Endothelial cell (in vitro differentiated cells): ENCODE results near the gene SPATA18. TPM values are rescaled to one million over a fixed set of nuclear protein-coding genes. Genes with fewer than 3 reads are reported as not detected.

Experiments
- DNase-seq: peaks from one replicate; pipeline ENCODE4 v3.0.0; 2021; ENCODE audit warnings: low spot score
- H3K27ac Mint-ChIP-seq: one replicate; pipeline ENCODE4 v1.8.0; 2021; ENCODE audit warnings: mixed read lengths, inconsistent platforms; ENCODE audit not compliant: unreplicated experiment
- H3K27me3 Mint-ChIP-seq: one replicate; pipeline ENCODE4 v1.8.0; 2021; ENCODE audit warnings: mild to moderate bottlenecking, moderate library complexity, mixed read lengths, inconsistent platforms; ENCODE audit not compliant: unreplicated experiment
- H3K36me3 Mint-ChIP-seq: one replicate; pipeline ENCODE4 v1.8.0; 2021; ENCODE audit warnings: mild to moderate bottlenecking, low read depth, mixed read lengths, inconsistent platforms; ENCODE audit not compliant: unreplicated experiment
- H3K4me1 Mint-ChIP-seq: one replicate; pipeline ENCODE4 v1.8.0; 2021; ENCODE audit warnings: mild to moderate bottlenecking, mixed read lengths, inconsistent platforms; ENCODE audit not compliant: unreplicated experiment
- H3K4me3 Mint-ChIP-seq: one replicate; pipeline ENCODE4 v1.8.0; 2021; ENCODE audit warnings: mild to moderate bottlenecking, mixed read lengths, inconsistent platforms; ENCODE audit not compliant: unreplicated experiment
- H3K9me3 Mint-ChIP-seq: one replicate; pipeline ENCODE4 v1.8.0; 2021; ENCODE audit warnings: mixed read lengths, inconsistent platforms; ENCODE audit not compliant: unreplicated experiment
- total RNA-seq: library from RNA; stranded (reverse); fragmentation: NEBNext Ultra II Directional; extraction: Animal tissue kit (Norgen Biotek cat#: 25700); gene quantifications from one replicate; pipeline ENCODE4 v1.2.1, GENCODE V29; 2021; ENCODE audit not compliant: unreplicated experiment
- TF ChIP-seq, protein P1 (sequence below): fragments of 200-600 bp; sonication (generic); IDR thresholded peaks from one replicate; pipeline ENCODE4 v1.5.0; 2021; ENCODE audit warnings: antibody characterized with exemption; ENCODE audit not compliant: unreplicated experiment

The SPATA18 gene
- total RNA-seq, 1 donor from 2014 or later = 17.3 TPM

DNA sequence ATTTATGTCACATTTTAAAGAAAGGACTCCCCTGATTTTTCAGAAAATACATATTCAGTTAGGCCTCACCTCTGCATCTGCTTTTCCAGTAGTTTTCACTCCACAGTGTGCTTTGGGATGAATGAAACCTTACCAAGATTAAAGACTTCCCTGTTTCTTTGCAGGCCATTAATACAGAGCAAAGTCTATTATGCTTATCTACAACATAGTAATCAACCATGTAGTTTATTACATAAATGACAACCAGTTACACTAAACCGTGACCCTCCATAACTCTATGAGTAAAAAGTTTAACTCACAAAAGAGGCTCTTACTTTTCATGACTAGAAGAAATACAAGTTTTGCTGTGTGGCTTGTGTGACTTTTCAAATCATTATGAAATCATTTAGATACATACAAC, 33.3 kb upstream of the SPATA18 start:
- Mint-ChIP-seq H3K27me3 (peaks cover 2% of the 10 kb centered on the region), H3K4me1 (no peaks in the 10 kb centered on the region), H3K36me3 (peaks cover 4% of the 10 kb centered on the region), H3K9me3 (no peaks in the 10 kb centered on the region), H3K27ac (no peak overlapping the region), H3K4me3 (no peak overlapping the region)
- DNase-seq = no peak
- TF ChIP-seq, protein P1, sequence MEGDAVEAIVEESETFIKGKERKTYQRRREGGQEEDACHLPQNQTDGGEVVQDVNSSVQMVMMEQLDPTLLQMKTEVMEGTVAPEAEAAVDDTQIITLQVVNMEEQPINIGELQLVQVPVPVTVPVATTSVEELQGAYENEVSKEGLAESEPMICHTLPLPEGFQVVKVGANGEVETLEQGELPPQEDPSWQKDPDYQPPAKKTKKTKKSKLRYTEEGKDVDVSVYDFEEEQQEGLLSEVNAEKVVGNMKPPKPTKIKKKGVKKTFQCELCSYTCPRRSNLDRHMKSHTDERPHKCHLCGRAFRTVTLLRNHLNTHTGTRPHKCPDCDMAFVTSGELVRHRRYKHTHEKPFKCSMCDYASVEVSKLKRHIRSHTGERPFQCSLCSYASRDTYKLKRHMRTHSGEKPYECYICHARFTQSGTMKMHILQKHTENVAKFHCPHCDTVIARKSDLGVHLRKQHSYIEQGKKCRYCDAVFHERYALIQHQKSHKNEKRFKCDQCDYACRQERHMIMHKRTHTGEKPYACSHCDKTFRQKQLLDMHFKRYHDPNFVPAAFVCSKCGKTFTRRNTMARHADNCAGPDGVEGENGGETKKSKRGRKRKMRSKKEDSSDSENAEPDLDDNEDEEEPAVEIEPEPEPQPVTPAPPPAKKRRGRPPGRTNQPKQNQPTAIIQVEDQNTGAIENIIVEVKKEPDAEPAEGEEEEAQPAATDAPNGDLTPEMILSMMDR = no peak

DNA sequence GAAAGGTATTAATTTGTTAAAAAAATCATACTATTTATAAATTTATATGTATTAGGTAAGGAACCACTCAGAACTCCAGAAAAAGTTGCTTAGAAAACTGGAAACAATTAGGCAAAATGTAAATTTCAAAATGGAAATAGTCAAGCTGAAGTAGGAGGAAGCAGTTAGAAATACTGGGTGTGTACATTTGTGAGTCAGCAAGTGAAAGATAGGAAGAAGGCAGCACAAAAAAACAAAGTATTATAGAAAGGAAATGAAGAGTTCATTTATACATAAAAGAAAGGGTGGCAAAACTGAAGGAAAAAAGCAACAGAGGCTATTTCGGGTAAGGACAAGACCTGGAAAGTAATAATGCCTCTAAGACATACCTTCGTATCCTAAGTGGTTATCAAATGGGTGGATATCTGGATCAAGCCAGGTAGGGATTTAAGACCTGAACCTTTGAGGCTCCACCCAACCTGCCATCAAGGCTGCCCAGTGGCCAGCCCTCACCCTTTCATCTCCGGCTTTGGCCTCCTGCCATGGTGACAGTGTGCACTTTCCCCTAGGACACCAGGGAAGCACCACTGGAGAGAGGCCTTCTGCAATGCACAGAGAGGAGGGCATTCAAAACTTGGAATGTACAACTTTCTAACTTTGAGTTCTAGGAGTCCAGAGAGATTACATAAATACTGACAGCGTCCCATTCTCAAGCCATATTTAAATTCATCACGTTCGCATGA, 31.0 kb upstream of the SPATA18 start, which contains the start of gene LRRC66:
Gene LRRC66, minus strand, starts transcription at position 428 of the 722 bp plus-strand sequence. CDS start 2,750 bp downstream, outside the sequence.
- no peak within 1 kb of the TSS for H3K4me3 Mint-ChIP-seq
- TF ChIP-seq, protein P1 = no peak
- peaks cover 14% of the 10 kb centered on the region for H3K36me3 Mint-ChIP-seq
- no peaks in the 10 kb centered on the region for H3K27me3 Mint-ChIP-seq
- H3K4me1 Mint-ChIP-seq = peaks cover 2% of the 10 kb centered on the region
- H3K27ac Mint-ChIP-seq = no peak within 1 kb of the TSS
- H3K9me3 Mint-ChIP-seq = peaks cover 3% of the 10 kb centered on the region
- DNase-seq = no peak

DNA sequence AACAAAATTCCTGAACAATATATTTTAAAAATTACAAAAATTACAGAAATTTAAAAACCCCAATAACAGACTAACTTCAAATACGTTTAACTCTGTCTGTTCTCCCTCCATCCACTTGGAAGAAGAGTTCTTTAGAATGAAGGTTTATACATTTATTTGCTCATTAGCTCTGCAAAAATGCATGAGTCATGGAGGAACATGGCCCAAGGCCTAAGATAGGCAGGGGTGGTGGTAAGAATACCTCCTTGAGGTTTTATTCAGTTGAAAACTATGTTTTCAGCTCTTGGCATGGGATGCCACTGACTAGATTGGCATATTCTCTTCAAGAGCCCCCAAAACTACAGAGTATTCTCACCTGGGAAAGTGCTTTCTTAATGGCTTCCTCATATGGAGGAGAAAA, 22.1 kb upstream of the SPATA18 start:
- no peak overlapping the region for H3K27ac Mint-ChIP-seq
- DNase-seq = no peak
- H3K9me3 Mint-ChIP-seq = peaks cover 5% of the 10 kb centered on the region
- H3K27me3 Mint-ChIP-seq = no peaks in the 10 kb centered on the region
- H3K4me3 Mint-ChIP-seq = no peak overlapping the region
- H3K4me1 Mint-ChIP-seq = peaks cover 38% of the 10 kb centered on the region
- H3K36me3 Mint-ChIP-seq = peaks cover 36% of the 10 kb centered on the region
- TF ChIP-seq, protein P1 = no peak

DNA sequence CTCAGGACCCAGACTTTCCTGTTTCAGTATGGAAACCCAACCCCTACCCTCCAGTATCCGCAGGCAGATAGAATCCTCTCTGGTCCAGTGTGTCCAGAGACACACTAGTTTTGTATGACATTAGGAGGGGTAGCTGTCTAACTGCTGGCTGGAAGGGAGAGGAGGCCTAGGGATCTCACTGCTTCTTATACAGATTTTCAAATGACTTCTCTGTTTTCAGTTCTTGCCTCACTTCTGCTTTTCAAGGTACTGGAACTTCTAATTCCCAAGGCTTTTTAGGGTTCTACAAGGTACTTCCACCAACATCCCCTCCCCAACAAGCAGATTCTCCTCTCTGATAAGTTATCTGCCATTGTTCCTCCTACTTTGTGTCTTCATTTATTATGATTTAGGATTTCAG, 19.1 kb upstream of the SPATA18 start:
- H3K27me3 Mint-ChIP-seq = peaks cover 3% of the 10 kb centered on the region
- DNase-seq = no peak
- no peak overlapping the region for H3K4me3 Mint-ChIP-seq
- peaks cover 41% of the 10 kb centered on the region for H3K36me3 Mint-ChIP-seq
- TF ChIP-seq, protein P1 = no peak
- H3K9me3 Mint-ChIP-seq = no peaks in the 10 kb centered on the region
- H3K4me1 Mint-ChIP-seq = peaks cover 51% of the 10 kb centered on the region
- H3K27ac Mint-ChIP-seq = peak overlapping the region; percentile 78

DNA sequence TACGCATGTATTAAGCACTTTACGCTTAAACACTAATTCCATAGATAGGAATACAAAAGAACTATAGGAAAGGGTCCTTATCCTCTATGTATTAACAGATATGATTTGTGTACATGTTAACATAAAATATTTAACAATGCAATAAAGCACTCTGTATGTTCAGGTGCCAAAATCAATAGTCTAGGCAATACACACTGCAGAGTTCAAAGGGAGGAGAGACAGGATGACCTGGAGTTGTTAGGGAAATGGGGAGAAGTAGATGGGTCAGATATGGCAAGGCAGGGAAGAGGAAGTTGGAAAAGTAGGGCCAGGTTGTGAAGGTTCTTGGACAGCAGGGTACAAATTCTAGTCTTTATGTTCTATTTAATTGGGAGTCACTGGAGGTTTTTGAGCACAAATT, 15.9 kb upstream of the SPATA18 start:
- Mint-ChIP-seq H3K4me3 (peak overlapping the region; percentile 11), H3K4me1 (peaks cover 57% of the 10 kb centered on the region), H3K9me3 (no peaks in the 10 kb centered on the region), H3K27ac (peak overlapping the region; percentile 3), H3K36me3 (peaks cover 30% of the 10 kb centered on the region), H3K27me3 (peaks cover 13% of the 10 kb centered on the region)
- TF ChIP-seq, protein P1 = no peak
- no peak for DNase-seq
